Activated naive CD4-positive, alpha-beta T cell treated with anti-CD3 and anti-CD28 coated beads, Interleukin-2, amount 10 ng/mL, durations not matched to agents 5 hours and 36 hours (primary cell): ENCODE measurements around the gene S100A8. TPM values are rescaled to one million over a fixed set of nuclear protein-coding genes. Genes with fewer than 3 reads are reported as not detected.

ENCODE experiments used
- total RNA-seq, 2 experiments: library from RNA; stranded (reverse); gene quantifications; one replicate each; pipeline ENCODE4 v1.2.3, GENCODE V29; 2021

S100A8 gene
- not detected for total RNA-seq

DNA sequence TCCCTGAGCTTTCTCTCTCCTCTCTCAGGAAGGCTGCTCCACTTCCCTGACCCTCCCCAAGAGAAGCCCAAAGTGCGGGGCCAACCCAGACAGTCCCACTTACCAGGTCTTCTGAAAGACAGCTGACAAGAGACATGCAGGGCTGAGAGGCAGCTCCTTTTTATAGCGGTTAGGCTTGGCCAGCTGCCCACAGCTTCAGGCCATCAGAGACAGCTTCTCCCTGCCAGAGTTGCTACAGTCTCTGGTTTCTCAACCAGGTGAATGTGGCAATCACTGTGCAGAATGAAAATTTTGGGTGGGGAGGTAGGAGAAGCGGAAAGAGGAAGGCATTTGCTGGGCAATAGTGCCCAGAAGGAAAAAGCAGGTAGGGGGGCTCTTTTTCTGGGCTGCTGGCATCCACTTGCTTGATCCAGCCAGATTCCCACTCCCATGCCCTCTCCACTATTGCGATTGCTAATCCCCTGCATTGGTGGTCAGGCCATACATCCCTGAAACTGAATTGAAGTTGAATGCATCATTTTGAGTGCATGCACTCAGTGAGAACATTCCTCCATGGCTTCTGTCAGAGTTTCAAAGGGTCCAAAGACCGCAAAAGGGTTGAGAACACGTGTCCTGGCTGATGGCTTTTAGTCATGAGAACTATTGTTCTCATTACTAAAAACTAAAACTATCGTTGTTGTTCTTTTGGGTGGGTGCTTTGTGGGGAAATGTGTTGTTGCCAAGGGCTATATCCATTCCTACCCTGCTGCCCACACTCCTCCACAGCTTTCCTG, at the start of gene S100A8:
TSS of gene S100A8 (minus strand) at position 136 of the 773 bp plus-strand sequence. CDS start 538 bp downstream, outside the sequence.

DNA sequence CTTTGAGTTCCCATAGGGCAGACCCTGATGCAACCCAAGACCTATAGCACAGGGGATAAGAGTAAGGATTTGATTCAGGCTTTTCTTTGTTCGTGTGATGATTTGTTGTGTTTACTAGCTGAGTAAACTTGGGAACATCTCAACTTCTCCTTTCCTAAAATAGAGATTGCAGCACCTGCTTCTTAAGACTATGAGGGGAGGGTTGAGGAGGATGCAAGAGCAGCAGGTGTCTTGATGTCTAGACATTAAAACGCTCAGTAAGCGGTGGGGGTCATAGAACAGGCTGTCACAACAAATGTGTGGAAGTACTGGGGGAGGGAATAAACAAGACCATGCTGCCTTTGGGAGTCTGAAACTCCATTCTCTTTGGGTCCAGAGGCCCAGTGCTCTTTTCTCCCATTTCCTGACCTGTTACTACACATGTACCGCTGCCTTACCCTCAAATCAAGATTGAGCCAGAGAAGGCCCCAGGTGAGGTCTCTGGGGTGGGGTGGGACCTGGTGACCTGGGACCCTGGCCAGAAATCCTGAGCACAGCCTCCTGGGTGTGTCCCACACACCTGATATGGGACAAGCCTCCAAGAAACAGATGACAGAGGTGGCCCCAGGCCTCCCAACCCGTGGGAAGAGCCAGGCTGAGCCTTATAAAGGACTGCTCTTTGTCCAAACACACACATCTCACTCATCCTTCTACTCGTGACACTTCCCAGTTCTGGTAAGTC, 25.1 kb upstream of the S100A8 start, which contains the start of gene S100A7A:
TSS of gene S100A7A (plus strand) at position 671 of the 721 bp plus-strand sequence. CDS start 1,563 bp downstream, outside the sequence.

DNA sequence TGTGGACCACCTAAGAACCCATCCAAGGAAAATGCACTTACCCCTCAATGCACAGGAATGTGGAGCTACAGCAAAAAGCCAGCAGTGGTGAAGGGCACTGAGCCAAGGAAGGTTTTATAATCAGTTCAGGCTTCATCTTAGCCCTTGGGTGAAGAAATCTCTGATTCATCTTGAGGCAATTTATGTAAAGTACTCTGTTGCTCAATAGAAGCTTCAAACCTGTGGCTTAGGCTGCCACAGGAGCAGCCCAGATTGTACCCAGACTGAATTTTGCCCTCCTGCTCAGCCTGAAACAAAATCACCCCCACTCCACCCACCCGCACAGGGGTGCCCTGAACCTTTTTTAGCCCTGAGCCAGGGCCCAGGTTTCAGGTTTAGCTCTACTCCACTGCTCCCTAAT, 15.4 kb downstream of the S100A8 start, which contains the start of gene S100A12:
TSS of gene S100A12 (minus strand) at position 111 of the 400 bp plus-strand sequence. CDS start 1,029 bp downstream, outside the sequence.

DNA sequence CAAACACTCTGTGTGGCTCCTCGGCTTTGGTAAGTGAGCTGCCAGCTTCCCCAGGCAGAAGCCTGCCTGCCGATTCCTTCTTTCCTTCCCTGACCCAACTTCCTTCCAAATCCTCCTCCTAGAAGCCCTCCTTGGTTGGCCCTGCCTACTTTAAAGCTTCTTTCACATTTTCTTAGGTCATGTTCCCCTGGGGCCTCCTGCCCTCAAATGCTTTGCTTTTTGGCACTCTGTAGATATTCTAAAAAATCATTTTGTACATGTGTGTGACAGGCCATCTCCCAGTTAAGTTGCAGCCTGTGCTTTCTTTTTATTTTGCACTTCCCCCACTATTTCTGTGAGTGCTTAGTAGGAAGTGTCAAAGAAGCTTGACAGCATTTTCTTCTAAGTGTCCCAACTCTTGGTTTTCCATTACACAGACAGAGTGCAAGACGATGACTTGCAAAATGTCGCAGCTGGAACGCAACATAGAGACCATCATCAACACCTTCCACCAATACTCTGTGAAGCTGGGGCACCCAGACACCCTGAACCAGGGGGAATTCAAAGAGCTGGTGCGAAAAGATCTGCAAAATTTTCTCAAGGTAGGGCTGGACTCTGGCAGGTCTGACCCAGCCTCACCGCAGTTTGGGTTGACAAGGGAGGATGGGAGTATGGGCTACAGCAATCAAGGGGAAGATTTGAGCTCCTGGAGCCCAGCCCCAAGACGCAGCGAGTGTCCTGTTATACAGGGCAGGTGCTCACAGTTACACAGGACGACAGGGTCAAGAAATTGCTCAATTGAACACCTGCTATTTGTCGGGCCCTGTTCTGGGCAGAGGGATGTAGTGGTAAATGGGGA, 32.8 kb downstream of the S100A8 start, which contains the start of gene S100A9:
TSS of gene S100A9 (plus strand) at position 2 of the 838 bp plus-strand sequence. CDS start at position 432, 430 bp downstream.

DNA sequence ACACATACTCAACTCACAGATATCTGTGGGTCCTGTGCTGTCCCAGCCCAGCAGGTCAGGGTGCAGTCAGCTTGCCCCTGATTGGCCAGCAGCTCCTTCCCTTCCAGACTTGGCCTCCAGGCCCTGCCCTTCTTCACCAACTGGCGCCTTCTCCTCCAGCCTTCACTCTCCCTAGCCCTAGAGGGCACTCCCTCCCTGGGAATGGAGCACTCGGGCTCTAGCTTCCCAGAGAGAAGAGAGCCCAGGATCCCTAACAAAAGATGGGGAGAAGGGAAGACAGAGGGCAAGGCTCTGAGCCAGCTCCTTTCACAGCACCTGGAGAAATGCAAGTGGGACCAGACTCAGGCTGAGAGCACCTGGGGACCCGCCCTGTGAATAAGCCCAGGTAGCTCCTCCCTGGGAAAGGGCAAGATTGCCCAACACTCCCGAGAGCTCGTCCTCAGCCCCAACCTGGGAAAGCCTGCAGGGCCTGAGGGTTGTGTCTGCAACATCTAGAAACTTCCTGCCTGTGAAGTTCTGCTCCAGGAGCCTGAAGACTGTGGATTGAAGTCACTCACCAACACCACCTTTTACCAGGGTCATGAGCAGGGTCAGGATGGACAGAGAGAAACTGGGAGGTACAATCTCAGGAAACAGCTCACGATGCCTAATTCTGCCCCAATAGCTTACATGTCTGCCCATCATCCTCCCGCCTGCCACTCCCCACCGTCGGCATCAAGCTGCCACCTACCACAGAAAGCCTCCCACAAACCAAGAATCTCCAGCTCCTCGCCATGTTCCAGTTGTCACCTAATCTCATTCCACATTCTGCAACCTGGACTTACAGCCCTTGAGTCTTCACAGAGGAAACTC, 42.1 kb downstream of the S100A8 start, which contains the start of gene PGLYRP4:
TSS of gene PGLYRP4 (minus strand) at position 331 of the 852 bp plus-strand sequence. CDS start 909 bp downstream, outside the sequence.

Other genes starting within 250 kb of the S100A8 start
- not detected for gene SPRR2G, start 240.2 kb downstream of the S100A8 start, total RNA-seq
- not detected for gene LELP1, start 187.6 kb downstream of the S100A8 start, total RNA-seq
- not detected for gene PRR9, start 173.5 kb downstream of the S100A8 start, total RNA-seq
- gene LORICRIN, start 131.4 kb downstream of the S100A8 start, total RNA-seq = not detected
- not detected for gene PGLYRP3, start 78.1 kb downstream of the S100A8 start, total RNA-seq
- not detected for gene PGLYRP4, start 42.2 kb downstream of the S100A8 start, total RNA-seq
- not detected for gene S100A9, start 33.2 kb downstream of the S100A8 start, total RNA-seq
- not detected for gene S100A12, start 15.5 kb downstream of the S100A8 start, total RNA-seq
- gene S100A7A, start 25.4 kb upstream of the S100A8 start, total RNA-seq = not detected
- not detected for gene S100A7, start 69.6 kb upstream of the S100A8 start, total RNA-seq
- gene S100A6, start 144.9 kb upstream of the S100A8 start, total RNA-seq = 100 to 1,000 TPM; 451 to 469 TPM
- gene S100A5, start 149.9 kb upstream of the S100A8 start, total RNA-seq = 1 to 10 TPM; 3.8 to 4.6 TPM
- 100 to 1,000 TPM; 603 to 650 TPM for gene S100A4, start 154.7 kb upstream of the S100A8 start, total RNA-seq
- not detected for gene S100A3, start 158.2 kb upstream of the S100A8 start, total RNA-seq
- gene S100A2, start 174.8 kb upstream of the S100A8 start, total RNA-seq = under 1 TPM; 0.33 to 0.60 TPM
- not detected for gene S100A16, start 222.1 kb upstream of the S100A8 start, total RNA-seq
- gene S100A14, start 225.3 kb upstream of the S100A8 start, total RNA-seq = not detected
- 1 to 10 TPM; 4.3 to 4.7 TPM for gene S100A13, start 236.4 kb upstream of the S100A8 start, total RNA-seq
- not detected for gene S100A1, start 237.4 kb upstream of the S100A8 start, total RNA-seq
- 10 to 100 TPM; 95.1 to 96.0 TPM for gene CHTOP, start 243.0 kb upstream of the S100A8 start, total RNA-seq